Measurements from ENCODE around the gene HES5.

Gene HES5

DNA sequence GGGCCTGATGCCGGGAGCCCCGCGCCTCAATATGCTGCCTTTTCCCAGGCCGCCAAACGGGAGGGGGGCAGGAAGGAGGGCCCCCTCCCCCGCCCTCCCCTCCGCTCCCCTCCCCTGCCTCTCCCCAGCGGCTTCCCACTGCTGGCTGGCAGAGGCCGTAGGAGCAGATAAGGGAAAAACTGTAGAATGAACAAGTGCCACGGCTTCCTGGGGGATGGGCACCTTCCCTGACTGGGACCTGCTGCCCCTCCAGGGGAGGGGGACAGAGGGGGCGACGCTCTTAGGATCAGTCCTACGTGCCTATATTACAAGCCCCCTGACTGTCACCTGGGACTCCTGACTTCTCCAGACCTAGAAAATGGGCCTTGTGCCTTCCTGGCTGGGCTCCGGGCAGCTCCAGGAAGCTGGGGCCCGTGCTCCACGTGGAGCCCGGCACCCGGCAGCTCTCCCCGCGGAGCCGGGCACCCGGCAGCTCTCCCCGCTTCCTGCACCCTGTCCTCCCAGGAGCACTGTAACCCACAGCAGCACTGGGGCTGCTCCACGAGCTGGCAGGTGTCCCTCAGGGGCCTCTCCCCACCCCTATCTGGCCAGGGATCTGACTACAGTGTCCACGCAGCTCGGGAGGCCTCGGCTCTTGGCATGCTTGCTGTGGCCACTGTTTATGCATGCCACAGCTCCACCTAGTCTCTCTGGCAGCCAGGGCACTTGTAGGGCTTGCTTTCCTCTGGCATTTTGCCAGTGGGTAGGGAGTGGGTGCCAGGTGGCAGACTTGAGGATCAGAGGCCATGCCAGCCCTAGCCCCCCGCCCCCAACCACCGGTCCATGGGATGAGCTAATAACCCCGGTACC is 674 bp upstream of the HES5 start:
- DNase-seq (ENCODE audit: low read depth), result no peak

DNA sequence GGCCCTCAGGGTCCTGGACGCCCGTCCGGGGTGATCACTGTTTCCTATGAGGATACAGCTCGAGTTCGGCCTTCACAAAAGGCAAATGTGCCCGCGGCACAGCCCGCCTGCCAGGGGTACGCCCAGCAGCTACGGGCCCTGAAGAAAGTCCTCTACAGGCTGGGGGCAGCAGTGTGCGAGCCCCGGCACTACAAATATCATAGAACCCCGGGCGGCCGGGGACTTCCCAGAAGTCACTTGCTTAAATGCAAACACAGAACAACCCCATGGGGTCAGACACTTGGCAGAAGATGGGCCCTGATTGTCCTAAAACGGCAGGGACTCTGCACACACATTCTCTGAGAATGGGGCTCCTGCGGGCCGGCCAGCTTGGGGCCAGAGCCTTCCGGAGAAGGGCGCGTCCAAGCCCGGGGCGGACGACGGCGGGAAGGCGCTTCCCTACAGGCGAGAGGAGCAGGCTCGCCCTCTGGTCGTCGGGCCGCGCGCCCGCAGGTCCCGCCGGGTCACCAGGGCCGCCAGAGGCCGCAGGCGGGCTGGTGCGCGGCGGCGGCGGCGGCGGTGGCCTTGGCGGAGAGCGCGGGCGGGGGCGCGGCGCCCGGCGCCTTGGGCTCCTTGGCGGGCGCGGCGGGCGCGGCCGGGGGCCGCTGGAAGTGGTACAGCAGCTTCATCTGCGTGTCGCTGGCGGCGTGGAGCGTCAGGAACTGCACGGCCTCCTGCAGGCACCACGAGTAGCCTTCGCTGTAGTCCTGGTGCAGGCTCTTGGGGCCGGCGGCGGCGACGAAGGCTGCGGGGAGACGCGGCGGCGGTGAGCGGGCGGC is 888 bp downstream of the HES5 start:
- DNase-seq (ENCODE audit: low read depth), result no peak

DNA sequence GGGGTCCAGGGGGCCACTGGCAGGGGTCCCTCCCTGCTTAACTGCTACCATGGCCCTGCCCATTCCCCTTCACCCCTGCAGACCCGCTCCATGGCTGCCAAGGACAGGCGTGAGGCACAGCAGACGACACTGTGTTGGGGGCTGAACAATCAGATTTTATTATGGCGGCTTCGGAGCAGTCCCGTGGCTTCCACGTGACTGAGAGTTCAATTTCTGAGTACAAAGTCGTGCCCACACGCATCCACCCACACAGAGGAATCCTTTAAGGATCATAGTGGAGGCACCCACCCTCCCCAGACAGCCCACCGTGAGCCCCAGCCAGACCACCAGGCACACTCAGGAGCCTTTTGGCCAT is 1.5 kb downstream of the HES5 start:
- DNase-seq (ENCODE audit: low read depth), result no peak

DNA sequence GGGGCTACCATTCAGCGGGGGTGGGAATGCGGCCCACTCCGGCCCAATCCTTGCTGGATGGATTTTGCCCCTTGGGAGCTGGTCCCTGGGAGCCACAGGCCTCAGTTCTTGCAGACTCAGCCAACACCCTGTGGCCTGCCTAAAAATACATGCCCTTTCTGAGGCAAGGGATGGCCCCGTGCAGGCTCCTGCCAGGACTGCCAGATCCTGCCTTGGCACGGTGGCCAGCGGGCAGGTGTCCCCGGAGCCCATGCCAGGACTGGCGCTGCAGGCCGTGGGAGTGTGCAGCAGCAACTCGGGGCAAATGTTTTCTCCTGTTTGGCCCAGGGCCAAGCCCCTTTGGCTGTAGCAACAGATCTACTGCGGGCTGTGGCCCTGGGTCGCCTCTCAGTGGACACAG is 2.0 kb downstream of the HES5 start:
- no peak for DNase-seq (ENCODE audit: low read depth)

DNA sequence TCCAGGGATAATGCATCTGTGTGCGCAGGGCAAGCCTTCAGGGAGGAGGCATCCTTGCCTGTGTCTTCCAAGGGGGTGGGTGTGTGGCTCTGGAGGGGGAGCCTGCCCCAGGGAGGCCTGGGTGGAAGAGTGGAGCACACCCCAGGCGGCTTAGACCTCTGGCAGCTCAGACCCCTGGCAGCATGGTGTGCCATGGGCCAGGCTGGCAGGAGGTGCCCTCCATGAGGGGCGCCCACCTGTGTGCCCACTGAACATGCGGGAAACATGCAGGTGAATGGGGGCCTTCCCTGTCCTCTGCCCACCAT is 2.6 kb downstream of the HES5 start:
- no peak for DNase-seq (ENCODE audit: low read depth)

DNA sequence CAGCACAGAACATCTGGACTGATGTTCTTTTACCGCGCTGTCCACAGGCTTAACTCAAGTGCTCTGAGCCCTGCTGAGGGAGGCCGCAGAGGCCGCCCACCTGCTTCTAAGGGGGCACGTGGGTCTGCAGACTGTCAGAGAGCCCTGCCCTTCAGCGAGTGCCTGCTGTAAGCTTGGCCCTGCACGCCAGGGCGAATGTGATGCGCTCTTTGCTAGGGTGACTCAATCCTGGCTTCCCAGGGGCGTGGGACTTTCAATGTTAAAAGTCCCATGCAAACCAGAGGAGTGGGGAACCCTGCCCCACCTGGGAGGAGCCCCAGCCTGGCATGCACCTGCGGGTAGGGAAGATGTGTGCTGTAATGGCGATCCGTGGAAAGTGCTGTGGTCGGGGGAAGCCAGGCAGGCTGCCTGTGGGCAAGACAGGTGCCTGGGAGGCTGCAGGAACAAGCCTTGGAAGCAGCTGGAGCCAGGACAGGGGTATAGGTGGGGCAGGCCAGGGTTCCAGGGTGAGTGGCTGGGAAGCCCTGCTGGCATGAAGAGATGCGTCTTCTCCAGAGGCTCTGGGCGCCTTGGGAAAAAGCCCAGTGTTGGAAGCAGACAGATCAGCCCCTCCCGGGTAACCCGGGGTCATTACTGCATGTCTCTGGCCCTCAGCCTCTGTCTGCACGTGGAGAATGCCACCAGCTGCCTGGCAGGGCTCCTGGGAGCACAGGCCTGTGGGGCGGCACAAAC is 3.1 kb downstream of the HES5 start:
- no peak for DNase-seq (ENCODE audit: low read depth)

DNA sequence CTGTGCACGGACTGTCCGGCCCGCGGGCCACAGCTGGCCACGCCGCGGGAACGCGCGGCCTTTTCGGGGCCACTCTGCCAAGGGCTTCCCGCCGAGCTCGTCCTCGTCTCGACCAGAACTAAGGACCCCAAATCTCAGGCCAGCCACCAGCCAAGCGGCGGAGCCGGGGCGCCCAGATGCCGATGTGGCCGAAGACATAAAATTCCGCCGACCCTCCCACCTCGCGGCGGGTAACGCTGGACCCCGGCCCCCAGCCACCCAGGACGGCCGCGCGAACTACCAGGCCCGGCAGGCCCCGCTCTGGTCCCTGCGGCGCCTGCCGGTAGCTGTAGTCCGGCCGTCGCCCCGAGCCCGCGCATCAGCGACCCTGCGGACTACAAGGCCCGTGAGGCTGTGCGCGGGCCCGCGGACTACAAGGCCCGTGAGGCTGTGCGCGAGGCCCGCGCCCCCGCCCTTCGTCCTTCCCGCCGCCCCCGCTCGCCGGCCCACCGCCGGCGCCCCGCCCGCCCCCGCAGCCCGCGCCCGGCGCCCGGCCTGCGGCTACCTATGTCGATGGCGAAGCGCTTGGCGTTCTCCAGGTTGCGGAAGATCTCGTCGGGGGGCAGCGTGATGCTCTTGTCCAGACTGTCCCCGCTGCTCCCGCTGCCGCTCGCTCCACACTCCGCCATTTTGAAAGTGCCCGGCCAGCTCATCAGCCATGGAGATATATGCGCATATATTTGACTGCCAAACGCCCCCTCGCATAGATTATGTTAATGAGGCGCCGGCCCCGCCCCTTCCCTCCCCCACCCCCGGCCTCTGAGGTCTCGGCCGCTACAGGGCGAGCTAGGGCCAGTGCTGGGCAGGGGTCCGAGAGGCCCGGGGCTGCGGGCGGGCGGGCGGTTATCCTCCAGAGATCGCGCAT is 3.9 kb downstream of the HES5 start, which contains the start of gene PANK4:
Gene PANK4 (minus strand): TSS at position 677 of the 904 bp plus-strand sequence. CDS start 9 bp downstream, at position 668.
- DNase-seq (ENCODE audit: low read depth), result peak; percentile 44

DNA sequence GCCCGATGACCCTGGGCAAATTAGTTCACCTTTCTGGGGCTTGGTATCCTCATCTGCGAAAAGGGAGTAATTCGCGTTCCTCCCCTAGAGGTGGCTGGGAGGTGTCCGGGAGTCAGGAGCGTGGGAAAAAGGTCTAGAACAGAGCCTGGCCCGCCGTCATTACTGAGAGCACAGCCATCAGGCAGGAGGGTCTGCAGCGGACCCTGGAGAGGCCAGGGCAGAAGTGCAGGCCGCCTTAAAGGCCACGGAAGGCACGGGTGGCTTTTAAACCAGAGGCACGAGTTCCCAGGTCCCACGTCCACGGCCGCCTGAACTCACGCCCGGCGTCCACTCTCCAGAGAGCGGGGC is 4.5 kb downstream of the HES5 start:
- DNase-seq (ENCODE audit: low read depth), result no peak

DNA sequence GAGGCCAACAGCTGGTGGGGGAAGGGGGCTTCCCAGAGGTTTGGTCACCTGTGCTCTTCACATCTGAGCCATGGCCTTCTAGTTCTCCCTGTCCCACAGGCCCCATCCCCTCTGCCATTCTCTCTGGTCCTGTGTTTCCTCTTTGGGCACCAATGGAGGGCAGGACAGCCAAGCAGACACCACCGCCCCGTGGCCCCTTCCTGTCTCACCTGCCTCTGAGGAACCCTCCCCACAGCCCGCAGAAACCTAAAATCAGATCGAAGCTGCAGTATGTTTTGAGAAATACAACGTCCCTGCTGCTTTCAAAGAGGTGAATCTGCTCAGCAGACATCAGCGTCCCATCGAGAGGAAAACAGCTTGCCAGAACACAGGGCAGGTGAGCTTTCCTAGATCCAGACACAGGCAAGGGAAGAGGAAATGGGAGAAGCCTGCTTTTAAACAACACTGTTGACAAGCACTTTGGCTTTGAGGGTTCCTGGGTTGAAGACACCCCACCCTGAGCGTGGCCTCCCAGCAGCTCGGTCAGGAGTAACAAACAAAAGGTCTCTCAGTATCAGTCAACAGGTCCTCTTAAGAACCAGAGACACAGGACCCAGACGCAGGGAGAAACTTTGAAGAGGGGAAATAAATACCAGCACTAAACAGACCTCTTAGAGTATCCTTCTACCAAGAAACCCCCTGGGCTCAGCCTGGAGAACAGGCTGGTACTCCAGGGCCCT is 6.0 kb downstream of the HES5 start:
- no peak for DNase-seq (ENCODE audit: low read depth)

DNA sequence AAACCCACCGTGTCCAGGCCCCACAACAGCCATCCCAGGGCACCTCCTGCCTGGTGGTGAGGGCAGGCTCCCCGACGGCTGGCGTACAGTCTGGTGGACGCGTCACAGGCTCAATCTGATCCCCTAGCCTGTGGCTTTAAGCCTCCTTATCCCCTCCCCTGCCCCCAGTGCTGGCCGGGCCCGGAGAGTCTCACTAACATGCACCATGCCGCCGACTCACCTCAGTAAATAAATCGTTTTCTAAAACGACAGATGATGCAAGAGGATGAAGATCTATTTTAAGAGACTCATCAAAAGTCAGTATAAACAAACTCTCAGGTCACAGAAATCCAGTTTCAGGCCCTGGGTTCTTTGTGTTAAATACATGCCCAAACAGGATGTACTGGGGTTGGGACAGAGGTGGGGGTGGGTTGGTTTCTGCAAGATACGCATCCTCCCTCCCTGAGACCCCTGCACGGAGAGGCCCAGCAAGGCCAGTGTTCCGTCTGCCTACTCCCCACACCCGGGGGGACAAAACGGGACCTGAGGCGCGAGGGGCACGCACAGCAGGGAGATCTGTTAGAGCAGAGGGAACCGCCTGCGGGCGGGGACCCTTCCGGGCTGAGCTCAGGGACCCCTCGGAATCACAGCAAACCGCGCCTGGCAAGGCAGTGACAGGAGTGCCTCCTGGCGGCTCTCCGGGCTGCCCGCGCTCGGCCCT is 6.7 kb downstream of the HES5 start:
- DNase-seq (ENCODE audit: low read depth), result no peak

DNA sequence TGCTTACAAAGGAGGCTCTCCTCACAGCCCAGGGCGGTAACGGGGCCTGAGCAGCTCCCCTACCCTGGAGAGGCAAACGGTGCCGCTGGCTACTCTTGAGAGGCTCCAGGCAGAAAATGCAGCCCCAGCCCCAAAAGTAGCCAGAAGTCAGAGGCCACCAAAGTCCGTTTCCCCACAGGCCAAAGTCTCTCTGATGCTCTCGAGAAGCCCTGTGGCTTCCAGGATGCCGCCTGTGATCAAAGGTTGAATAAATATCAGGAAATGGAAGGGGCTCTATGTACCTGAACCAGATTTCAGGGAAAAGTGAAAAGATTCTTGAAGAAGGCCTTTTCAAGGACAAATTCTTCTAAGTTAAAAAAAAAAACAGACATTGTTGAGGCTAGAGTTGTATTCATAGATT is 7.8 kb downstream of the HES5 start:
- no peak for DNase-seq (ENCODE audit: low read depth)

DNA sequence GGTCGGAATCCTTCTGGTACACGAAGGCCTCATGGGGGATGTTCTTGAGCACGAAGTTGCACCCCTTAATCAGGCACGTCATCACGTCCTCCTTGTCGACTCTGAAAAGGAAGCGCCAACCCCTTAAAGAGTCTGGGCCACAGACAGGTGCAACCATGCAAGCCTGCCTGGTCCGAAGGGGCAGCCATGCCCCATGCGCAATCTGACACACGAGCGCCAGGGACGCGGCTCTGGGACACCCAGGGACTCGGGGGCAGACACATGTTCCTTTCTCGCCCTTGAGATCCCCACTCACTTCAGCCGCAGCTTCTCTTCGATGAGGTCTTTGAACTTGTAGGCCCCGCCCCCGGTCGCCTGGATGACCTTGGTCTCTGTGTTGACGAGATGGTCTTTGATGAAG is 9.3 kb downstream of the HES5 start:
- DNase-seq (ENCODE audit: low read depth), result no peak

DNA sequence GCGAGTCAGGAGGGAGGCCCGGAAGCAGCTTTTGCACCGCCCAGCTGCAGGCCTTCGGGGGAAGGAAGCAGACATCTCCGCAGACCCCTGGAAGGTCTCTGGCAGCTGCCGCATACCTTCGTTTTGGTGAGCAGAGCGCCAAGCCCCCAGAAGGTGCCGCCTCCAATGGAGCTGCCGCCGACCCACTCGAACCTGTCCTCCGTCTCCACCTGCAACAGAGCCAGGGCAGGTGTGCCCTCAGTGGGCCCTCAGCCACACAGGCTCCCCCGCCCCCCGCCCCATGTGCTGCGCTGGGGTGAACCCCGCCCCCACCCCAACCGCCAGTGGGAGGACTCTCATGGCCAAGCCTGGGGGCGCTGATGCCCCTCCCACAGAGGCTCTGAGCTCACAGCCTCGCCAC is 9.9 kb downstream of the HES5 start:
- DNase-seq (ENCODE audit: low read depth), result no peak

DNA sequence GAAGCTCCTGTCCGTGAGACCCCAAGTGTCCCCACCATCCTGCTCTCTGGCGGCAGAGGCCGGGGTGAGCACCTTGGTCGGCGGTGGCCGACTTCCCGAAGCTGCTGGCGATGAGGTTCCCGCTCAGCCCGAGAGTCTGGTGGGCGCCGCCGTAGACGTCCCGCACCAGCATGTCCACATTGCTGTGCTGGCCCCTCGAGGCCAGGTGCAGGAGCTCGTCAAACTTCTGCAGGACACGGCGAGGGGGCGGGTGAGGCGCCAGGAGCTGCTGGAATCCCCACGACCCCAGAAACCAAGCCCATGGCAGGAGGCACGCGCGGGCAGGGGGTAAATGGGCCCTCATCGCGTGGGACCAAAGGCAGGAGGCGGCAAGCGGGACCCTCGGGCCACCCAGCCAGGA is 10.3 kb downstream of the HES5 start:
- no peak for DNase-seq (ENCODE audit: low read depth)

DNA sequence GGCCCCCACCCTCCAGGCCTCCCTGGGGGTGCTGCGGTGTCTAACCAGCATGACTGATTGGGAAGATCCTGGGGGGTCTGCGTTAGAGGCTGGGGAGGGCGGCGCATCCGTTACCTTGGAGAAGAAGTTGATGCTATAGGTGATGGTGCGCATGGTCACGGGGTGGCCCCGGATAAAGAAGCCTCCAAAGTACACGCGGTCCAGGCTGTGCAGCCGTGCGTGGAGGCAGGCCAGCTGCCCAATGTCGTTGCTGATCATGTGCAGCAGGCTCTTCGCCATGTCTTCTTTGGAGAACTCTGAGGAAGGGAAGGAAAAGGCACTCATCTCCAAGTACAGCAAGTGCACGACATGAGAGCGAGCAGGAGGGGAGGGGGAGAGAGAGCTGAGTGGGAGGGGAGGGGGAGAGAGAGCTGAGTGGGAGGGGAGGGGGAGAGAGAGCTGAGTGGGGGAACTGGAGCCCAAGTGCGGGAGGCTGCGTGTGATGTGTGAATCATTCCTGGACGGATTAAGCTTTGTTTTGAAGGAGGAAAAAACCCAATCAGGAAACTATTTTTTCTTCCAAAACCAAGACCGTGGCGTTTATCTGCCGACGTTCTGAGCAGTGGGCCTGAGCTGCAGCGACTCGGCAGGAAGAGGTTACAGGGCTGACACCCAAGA is 10.9 kb downstream of the HES5 start:
- DNase-seq (ENCODE audit: low read depth), result no peak

DNA sequence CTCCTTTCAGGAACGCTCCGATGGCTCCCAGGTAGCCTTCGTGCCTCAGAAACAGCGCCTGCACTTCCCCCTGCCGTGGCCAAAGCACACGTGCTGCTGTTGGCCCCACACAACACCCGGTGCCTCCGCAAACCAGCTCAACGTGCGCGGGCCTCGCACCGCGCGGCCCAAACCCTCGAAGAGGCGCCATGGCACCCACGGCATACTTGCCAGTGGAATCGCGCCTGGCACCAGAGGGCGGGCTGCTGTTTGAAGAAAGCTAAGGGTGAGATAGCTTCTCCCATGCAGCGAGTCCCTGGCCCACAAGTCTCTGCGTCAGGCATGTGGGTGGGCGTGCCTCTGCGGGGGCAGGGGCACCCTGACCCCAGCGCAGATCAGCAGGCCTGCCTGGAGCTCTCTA is 11.5 kb downstream of the HES5 start:
- no peak for DNase-seq (ENCODE audit: low read depth)

DNA sequence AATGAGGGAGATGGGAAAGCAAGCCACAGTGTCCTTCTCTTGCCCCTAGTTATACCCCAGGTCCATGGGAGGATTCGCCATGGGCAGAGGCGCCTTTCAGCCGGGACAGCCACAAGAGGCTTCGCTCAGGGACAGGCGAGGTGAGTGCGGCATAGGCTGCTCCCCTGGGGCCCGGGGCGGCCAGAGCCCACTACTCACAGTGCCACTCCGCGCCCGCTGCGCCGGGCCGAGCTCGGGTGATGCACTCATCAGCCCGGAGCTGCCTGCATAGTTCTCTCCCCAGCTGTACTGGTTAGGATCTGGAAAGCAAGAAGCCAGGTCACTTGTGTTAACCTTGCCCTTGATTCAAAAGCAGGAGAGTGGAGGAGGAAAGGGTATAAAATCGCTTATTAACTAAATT is 12.1 kb downstream of the HES5 start:
- DNase-seq (ENCODE audit: low read depth), result no peak

DNA sequence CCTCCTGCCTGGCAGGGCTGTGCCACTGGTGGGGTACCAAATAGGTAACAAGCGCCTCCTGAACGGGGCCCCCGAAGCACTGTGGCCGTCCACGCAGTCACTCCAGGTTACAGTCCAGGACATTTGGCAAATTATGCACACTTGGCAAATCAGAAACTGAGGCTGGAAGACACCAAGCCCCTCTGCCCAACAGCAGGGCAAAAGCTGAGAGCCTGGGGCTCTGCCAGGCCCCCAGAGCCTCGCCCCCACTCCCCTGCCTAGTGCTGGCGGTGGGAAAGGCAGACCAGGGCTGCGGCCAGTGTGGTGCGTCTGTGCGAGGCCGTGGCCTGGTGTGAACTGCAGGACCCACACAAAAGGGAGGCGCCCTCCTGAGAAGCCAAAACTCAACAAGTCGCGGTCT is 13.1 kb downstream of the HES5 start:
- no peak for DNase-seq (ENCODE audit: low read depth)

DNA sequence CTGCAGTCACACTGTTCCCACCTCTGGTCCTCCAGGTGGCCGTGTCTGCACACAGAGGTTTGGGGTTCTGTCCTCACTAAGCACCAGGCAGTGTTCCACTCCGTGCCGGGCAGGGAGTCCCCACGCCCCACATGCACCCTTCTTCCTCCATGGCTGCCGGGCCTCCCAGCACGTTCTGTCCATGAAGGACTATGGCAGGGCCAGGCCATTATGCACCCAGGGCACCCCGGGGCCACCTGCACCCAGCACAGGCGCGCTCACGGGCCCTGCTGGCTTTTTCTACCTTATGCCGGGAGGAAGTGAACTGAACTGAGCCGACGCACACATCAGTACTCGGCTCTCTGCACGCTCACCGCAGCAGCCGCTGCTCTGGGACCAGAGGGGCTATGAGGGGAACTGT is 13.9 kb downstream of the HES5 start:
- DNase-seq (ENCODE audit: low read depth), result no peak

DNA sequence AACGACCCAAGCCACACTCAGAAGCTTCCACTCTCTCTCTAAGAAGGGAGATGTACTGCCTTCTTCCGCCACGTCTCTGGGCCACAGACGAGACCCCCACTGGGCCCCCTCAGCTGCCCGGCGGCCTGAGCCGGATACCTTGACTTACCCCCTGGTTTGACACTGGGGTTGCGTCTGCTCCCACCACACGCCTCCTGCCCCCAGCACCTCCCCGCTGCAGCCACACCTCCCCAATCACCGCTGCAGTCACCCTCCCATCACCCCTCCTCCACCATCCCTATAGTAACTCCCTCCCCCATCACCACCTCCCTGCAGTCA is 14.3 kb downstream of the HES5 start:
- no peak for DNase-seq (ENCODE audit: low read depth)
